Measurements from ENCODE around the gene ARHGAP33. TPM values are rescaled to one million over a fixed set of nuclear protein-coding genes. Genes with fewer than 3 reads are reported as not detected.

The ARHGAP33 gene
- total RNA-seq, 2 donors from 2014 or later = 6.0 to 25.0 TPM

DNA sequence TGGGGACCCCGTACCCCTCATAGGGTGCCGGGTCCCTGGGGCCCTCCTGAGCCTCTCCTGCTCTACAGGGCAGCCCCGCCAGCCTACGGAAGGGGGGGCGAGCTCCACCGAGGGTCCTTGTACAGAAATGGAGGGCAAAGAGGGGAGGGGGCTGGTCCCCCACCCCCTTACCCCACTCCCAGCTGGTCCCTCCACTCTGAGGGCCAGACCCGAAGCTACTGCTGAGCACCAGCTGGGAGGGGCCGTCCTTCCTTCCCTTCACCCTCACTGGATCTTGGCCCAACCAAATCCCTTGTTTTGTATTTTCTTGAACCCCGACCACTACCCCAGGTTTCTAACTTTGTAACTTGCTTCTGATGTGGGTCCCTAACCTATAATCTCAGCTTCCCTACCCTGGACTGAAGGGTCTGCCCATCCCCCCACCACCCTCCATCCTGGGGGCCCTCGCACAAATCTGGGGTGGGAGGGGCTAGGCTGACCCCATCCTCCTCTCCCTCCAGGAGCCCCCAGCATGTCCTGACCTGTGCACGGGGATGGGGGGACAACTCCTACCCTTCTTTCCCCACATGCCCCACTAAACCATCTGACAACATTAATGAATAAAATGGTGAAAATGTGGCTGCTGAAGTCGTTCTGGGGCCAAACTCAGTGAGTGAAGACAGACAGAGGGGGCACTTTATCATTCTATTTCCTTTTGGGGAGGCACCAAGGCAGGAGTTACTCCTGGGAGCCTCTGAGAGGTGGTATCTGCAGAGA, 13.0 kb downstream of the ARHGAP33 start:
- H3K9me3 ChIP-seq = no peaks in the 10 kb centered on the region
- TF ChIP-seq, protein P1, sequence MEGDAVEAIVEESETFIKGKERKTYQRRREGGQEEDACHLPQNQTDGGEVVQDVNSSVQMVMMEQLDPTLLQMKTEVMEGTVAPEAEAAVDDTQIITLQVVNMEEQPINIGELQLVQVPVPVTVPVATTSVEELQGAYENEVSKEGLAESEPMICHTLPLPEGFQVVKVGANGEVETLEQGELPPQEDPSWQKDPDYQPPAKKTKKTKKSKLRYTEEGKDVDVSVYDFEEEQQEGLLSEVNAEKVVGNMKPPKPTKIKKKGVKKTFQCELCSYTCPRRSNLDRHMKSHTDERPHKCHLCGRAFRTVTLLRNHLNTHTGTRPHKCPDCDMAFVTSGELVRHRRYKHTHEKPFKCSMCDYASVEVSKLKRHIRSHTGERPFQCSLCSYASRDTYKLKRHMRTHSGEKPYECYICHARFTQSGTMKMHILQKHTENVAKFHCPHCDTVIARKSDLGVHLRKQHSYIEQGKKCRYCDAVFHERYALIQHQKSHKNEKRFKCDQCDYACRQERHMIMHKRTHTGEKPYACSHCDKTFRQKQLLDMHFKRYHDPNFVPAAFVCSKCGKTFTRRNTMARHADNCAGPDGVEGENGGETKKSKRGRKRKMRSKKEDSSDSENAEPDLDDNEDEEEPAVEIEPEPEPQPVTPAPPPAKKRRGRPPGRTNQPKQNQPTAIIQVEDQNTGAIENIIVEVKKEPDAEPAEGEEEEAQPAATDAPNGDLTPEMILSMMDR (IDR thresholded peaks at IDR 0.05) = no peak
- intact Hi-C loops (cut with DNase I) = no loop called here
- no peaks in the 10 kb centered on the region for H3K27me3 ChIP-seq
- H3K36me3 ChIP-seq = no peaks in the 10 kb centered on the region
- no peak overlapping the region for H3K27ac ChIP-seq
- no peaks in the 10 kb centered on the region for H3K4me1 ChIP-seq
- no peak overlapping the region for H3K9ac ChIP-seq (ENCODE audit: low read depth in 2 of 2, low read length in 2 of 2)
- DNase-seq = no peak
- H3K4me3 ChIP-seq = no peak overlapping the region

DNA sequence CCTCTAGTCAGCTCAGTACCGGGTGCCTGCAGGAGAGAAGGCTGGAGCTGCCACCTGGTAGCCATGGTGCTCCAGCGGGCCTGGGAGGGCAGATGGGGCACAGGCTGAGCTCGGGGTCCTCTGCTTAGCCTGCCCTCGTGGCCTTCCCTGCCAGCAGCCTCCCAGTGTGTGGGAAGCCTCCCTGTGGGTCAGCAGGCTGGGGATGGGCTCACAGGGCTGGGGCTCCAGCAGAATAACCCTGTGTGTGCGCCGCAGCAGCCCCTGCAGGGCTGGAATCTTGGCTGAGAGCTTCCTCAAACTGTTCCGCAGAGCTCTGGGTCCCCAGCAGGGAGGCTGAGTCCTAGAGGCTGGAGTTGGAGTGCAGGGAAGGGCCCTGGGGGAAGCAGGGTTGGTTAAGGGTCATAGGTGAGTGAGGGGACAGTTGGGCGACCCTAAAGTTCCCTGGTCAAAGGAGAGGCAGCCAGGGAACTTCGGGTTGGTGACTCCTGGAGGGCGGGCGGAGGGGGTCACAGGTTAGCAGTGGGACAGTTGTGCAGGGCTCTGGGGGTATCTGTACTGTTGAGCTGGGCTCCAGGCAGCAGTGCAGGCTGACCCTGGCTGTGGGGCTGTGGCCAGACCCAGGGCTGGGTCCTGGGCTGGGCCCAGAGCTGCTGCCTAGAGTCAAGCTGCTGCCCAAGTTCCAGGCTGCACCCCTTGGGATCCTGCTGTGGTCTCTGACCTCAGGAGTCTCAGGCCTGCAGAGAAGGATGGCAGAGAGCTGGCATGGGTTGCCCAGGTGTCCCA, 14.0 kb downstream of the ARHGAP33 start:
- Histone ChIP-seq H3K27ac (no peak overlapping the region), H3K36me3 (no peaks in the 10 kb centered on the region), H3K9me3 (no peaks in the 10 kb centered on the region), H3K9ac (ENCODE audit: low read depth in 2 of 2, low read length in 2 of 2) (no peak overlapping the region), H3K4me3 (no peak overlapping the region), H3K4me1 (no peaks in the 10 kb centered on the region), H3K27me3 (no peaks in the 10 kb centered on the region)
- TF ChIP-seq, protein P1 (IDR thresholded peaks at IDR 0.05) = no peak
- intact Hi-C loops (cut with DNase I) = no loop called here
- no peak for DNase-seq

- no peak overlapping the region for H3K27ac ChIP-seq
- DNase-seq = no peak
- H3K9ac ChIP-seq (ENCODE audit: low read depth in 2 of 2, low read length in 2 of 2) = no peak overlapping the region
- H3K27me3 ChIP-seq = no peaks in the 10 kb centered on the region
- H3K36me3 ChIP-seq = no peaks in the 10 kb centered on the region
- no peaks in the 10 kb centered on the region for H3K4me1 ChIP-seq
- intact Hi-C loops (cut with DNase I) = no loop called here
- H3K4me3 ChIP-seq = no peak overlapping the region
- TF ChIP-seq, protein P1 (IDR thresholded peaks at IDR 0.05) = no peak
- H3K9me3 ChIP-seq = no peaks in the 10 kb centered on the region
These were observed 14.9 kb downstream of the ARHGAP33 start for GRCh38 chr19:35789978-35790944.

GRCh38 chr19:35790981-35791813, 15.8 kb downstream of the ARHGAP33 start:
- intact Hi-C loops (cut with DNase I) = no loop called here
- DNase-seq = no peak
- Histone ChIP-seq H3K4me3 (no peak overlapping the region), H3K4me1 (no peaks in the 10 kb centered on the region), H3K36me3 (no peaks in the 10 kb centered on the region), H3K27me3 (no peaks in the 10 kb centered on the region), H3K27ac (no peak overlapping the region), H3K9ac (ENCODE audit: low read depth in 2 of 2, low read length in 2 of 2) (no peak overlapping the region), H3K9me3 (no peaks in the 10 kb centered on the region)
- TF ChIP-seq, protein P1 (IDR thresholded peaks at IDR 0.05) = no peak

Data from colonic mucosa (tissue), 4 donors.